Activated naive CD8-positive, alpha-beta T cell (primary cell): Measurements from ENCODE around the gene RNPEPL1.

Experiments
- H3K27ac Mint-ChIP-seq: one replicate; pipeline ENCODE4 v1.8.0; 2021; ENCODE audit warnings: mixed read lengths
- H3K27me3 Mint-ChIP-seq: one replicate; pipeline ENCODE4 v1.8.0; 2021; ENCODE audit warnings: mixed read lengths
- H3K36me3 Mint-ChIP-seq: one replicate; pipeline ENCODE4 v1.8.0; 2021; ENCODE audit warnings: mixed read lengths
- H3K4me1 Mint-ChIP-seq: one replicate; pipeline ENCODE4 v1.8.0; 2021; ENCODE audit warnings: low read depth, mixed read lengths
- H3K4me3 Mint-ChIP-seq: one replicate; pipeline ENCODE4 v1.8.0; 2021; ENCODE audit warnings: mild to moderate bottlenecking, mixed read lengths
- H3K9me3 Mint-ChIP-seq: one replicate; pipeline ENCODE4 v1.8.0; 2021; ENCODE audit warnings: low read depth, mixed read lengths

RNPEPL1 gene

DNA sequence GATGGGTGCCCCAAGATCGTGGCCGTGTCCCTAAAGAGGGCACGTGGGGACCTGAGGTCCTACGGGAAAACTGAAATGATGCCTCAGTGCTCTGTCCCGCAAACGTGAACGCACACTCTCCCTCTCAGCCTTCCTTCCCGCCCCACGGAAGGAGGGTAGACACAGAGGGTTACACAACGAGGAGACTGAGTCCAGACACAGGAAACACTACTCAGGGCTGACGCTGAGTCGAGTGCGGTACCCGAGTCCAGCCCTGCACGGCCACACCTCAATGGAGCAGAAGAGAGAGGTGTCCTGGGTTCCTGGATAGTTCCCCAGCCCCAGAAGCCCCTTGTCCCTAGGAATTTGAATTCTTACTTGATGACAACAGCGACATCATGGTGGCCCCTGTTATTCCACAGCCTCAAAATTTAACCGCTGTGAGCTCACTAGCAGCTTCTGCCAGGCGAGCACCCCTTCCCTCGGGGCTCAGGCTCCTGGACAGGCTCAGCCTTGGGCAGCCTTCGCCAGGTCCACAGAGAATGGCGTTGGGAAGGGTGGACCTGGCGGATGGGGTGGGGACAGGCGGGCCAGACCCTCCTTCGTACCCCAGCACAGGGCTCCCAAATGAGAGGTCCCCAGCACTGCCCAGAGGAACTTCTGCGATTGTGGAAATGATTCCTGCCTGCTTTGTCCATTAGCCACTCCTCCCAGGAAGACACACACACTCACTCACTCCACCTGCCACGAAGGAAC, 980 bp upstream of the RNPEPL1 start:
- Mint-ChIP-seq H3K27me3 (no peaks in the 10 kb centered on the region), H3K36me3 (peaks cover 5% of the 10 kb centered on the region), H3K27ac (peak overlapping the region; percentile 95), H3K4me3 (peak overlapping the region; percentile 95), H3K9me3 (no peaks in the 10 kb centered on the region), H3K4me1 (peaks cover 66% of the 10 kb centered on the region)

DNA sequence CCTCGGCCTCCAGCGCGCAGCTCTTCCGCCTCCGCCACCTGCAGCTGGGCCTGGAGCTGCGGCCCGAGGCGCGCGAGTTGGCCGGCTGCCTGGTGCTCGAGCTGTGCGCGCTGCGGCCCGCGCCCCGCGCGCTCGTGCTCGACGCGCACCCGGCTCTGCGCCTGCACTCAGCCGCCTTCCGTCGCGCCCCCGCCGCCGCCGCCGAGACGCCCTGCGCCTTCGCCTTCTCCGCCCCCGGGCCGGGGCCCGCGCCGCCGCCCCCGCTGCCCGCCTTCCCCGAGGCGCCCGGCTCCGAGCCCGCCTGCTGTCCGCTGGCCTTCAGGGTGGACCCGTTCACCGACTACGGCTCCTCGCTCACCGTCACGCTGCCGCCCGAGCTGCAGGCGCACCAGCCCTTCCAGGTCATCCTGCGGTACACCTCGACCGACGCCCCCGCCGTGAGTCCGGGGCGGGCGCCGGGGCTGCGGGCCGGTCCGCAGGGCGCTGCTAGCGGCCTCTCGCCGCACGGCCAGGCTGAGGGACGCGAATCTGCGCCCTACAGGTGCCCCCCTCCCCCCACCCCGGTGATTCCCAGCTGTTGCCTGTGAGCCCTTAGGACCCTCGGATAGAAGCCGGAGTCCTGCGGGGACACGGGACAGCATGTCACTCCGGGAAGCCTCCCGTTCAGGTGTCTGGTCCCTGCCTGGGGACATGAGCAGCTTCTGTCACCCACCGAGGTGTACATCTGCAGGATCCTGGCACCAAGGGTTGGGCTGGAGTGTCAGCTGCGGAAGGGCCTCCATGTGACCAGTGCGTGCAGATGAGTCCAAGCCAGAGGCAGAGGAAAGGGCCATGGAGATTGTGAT, 616 bp downstream of the RNPEPL1 start:
- H3K36me3 Mint-ChIP-seq = peaks cover 5% of the 10 kb centered on the region
- peaks cover 50% of the 10 kb centered on the region for H3K4me1 Mint-ChIP-seq
- H3K27ac Mint-ChIP-seq = peak overlapping the region; percentile 68
- H3K9me3 Mint-ChIP-seq = no peaks in the 10 kb centered on the region
- H3K27me3 Mint-ChIP-seq = no peaks in the 10 kb centered on the region
- H3K4me3 Mint-ChIP-seq = peak overlapping the region; percentile 86

DNA sequence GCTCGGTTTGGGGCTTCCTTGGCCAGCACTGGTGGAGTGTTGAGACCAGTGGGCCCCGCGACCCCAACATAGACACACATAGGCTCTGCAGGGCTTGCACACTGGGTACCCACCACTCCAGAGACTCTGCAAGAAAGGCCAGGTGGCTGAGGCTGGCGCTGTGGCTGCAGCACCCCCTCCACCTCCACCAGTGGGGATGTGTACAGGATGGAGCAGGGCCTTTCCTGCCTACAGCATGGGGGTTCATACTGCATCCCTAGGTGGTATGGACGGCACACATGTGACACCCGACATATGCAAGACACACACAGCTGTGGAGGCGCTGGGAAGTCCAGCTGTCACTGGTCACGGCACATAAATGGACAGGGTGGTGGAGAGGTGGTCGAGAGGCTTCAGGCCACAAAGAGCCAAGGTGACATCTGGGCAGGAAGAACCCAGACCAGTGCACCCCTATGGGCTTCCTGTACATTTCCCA, 1.3 kb downstream of the RNPEPL1 start:
- peaks cover 43% of the 10 kb centered on the region for H3K4me1 Mint-ChIP-seq
- no peaks in the 10 kb centered on the region for H3K27me3 Mint-ChIP-seq
- peak overlapping the region; percentile 68 for H3K27ac Mint-ChIP-seq
- H3K4me3 Mint-ChIP-seq = peak overlapping the region; percentile 86
- no peaks in the 10 kb centered on the region for H3K9me3 Mint-ChIP-seq
- peaks cover 3% of the 10 kb centered on the region for H3K36me3 Mint-ChIP-seq

DNA sequence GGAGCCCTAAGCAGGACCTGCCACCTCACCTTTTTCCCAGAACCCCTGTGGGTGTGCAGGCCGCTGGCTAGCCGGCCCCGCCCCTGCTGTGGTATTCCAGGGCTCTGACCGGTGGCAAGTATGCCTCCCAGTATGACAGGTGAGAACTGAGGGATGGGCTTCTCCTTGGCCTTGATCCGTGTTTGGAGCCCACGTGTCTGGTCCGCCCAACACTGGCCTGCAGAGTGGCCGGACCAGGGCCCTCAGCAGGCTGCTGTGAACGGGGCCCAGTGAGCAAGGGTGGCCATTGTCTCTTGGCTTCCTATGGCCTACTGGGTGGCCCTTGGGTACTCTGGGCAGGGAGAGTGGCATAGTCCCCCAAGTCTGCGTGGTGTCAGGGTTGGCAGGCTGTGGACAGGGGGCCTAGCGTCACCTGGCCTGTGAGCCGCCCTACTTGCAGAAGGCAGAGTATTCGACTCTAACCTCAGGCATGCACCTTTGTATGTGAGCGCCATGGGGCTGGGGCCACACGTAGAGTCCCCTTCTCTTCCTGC, 1.8 kb downstream of the RNPEPL1 start:
- Mint-ChIP-seq H3K27me3 (no peaks in the 10 kb centered on the region), H3K9me3 (no peaks in the 10 kb centered on the region), H3K4me1 (peaks cover 38% of the 10 kb centered on the region), H3K27ac (no peak overlapping the region), H3K4me3 (peak overlapping the region; percentile 86), H3K36me3 (no peaks in the 10 kb centered on the region)

DNA sequence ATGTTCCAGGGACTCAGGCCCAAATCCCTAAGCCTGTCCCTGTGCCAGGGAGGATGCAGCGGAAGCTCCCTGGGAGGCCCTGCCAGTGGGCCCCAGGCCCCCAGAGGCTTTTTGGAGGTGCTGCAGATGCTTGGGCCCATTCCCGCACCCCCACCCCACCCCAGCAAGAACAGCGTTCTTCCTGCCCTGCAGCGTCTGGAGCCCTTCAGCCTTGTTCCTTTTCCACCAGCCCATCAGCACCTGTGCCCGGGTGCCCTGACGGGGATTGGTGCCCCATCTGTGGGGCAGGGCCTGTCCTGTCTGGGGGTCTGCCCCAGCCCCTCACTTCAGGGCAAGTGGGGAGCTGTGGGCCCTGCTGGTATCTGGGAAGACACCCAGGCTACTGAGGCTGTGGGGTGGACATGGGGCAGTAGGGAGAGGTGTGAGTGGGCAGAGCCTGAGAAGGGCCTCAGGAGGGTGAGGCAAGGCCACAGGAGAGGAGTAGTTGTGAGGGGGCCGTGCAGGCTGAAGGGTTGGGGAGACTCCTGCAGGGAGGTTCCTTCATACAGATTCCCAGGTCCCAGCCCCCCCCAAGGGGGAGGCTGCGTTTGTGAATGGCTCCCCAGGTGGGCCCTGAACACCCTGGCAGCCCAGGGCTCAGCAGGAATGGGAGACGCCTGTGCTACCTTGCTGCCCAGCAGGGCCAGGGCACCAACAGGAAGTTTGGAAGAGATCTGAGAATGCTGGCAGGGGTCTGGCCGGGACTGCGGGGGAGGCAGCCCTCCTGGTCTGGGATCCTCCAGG, 2.4 kb downstream of the RNPEPL1 start:
- Mint-ChIP-seq H3K36me3 (no peaks in the 10 kb centered on the region), H3K9me3 (no peaks in the 10 kb centered on the region), H3K27ac (no peak overlapping the region), H3K4me1 (peaks cover 32% of the 10 kb centered on the region), H3K4me3 (peak overlapping the region; percentile 30), H3K27me3 (no peaks in the 10 kb centered on the region)

DNA sequence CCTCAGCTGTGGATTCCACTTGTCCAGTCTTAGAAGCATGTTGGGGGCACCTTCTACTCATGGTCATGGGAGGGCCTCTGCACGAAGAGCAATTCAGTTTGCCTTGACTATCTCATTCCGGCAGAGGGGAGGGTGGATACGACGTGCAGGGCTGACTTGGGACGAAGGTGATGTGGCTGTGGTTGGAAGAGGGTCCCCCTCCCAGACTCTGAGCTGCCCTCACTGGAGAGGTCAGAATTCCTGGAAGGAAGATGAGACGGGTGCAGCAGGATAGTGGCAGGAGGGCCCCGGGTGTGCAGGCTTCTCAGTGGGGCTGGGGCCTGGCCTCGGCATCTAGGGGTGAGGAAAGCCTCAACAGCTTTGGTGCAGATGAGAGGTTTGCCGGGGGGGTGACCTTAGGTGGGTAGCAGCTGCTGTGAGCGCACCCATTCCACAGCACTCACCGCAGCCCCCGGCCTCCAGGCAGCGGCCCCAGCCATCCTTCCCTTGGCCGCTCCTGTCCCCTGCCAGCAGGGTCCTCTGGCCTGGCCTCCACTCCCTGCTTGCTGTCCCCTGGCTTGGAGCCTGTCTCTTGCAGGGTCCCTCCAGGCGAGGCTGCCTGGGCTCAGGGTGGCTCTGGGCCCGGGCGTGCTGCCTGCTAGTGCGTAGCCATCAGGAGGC, 3.2 kb downstream of the RNPEPL1 start:
- H3K27me3 Mint-ChIP-seq = no peaks in the 10 kb centered on the region
- H3K9me3 Mint-ChIP-seq = no peaks in the 10 kb centered on the region
- no peak overlapping the region for H3K4me3 Mint-ChIP-seq
- H3K4me1 Mint-ChIP-seq = peaks cover 30% of the 10 kb centered on the region
- H3K27ac Mint-ChIP-seq = peak overlapping the region; percentile 61
- no peaks in the 10 kb centered on the region for H3K36me3 Mint-ChIP-seq

DNA sequence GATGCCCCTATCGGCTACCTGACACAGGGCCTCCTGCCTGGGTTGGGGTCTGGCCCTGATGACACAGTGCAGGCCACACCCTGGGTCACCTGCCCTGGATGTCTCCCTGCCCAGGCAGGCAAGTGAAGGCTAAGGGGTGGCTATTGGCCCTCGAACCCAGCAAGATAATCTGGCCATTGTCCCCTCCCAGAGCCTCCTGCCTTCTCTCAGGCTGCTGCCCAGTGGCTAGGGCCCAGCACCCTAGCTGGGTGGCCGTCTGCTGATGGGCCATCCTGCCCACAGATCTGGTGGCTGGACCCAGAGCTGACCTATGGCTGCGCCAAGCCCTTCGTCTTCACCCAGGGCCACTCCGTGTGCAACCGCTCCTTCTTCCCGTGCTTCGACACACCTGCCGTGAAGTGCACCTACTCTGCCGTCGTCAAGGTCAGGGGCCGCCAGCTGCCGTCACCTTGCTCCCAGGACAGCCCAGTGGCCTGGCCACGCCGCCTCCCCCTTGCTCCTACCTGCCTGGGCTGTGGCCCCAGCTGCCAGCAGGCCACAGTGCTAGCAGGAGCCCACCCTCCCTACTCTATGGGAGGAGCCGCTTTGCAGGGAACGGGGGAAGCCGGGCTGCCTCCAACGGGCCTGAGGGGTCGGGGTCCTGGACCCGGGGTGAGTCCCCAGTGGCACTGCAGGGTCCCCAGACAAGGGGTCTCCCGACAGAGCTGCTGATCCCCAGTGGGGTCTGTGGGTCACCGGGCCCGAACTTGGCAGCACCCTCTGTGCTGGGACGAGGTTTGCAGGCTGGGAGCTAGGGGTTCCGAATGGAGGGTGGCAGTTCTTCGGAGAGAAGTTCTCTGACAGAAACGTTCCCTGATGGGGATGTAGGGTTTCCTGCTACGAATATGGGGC, 4.1 kb downstream of the RNPEPL1 start:
- Mint-ChIP-seq H3K4me3 (no peak overlapping the region), H3K9me3 (no peaks in the 10 kb centered on the region), H3K27me3 (no peaks in the 10 kb centered on the region), H3K36me3 (no peaks in the 10 kb centered on the region), H3K4me1 (peaks cover 24% of the 10 kb centered on the region), H3K27ac (no peak overlapping the region)

DNA sequence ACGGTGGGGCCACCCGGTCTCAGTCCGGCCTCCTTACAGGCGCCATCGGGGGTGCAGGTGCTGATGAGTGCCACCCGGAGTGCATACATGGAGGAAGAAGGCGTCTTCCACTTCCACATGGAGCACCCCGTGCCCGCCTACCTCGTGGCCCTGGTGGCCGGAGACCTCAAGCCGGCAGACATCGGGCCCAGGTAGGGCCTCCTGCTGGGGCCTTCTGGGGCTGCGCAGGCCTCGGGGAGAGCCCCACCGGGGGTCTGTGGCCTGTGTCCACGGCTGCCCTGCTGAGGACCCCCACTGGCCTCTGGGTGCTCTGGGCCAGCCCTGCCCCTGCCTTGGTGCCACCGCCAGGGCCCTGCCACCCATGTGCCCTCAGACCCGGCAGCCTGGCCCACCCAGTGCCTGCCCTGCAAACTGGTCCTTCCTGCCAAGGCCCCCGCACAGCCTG, 4.8 kb downstream of the RNPEPL1 start:
- no peak overlapping the region for H3K27ac Mint-ChIP-seq

DNA sequence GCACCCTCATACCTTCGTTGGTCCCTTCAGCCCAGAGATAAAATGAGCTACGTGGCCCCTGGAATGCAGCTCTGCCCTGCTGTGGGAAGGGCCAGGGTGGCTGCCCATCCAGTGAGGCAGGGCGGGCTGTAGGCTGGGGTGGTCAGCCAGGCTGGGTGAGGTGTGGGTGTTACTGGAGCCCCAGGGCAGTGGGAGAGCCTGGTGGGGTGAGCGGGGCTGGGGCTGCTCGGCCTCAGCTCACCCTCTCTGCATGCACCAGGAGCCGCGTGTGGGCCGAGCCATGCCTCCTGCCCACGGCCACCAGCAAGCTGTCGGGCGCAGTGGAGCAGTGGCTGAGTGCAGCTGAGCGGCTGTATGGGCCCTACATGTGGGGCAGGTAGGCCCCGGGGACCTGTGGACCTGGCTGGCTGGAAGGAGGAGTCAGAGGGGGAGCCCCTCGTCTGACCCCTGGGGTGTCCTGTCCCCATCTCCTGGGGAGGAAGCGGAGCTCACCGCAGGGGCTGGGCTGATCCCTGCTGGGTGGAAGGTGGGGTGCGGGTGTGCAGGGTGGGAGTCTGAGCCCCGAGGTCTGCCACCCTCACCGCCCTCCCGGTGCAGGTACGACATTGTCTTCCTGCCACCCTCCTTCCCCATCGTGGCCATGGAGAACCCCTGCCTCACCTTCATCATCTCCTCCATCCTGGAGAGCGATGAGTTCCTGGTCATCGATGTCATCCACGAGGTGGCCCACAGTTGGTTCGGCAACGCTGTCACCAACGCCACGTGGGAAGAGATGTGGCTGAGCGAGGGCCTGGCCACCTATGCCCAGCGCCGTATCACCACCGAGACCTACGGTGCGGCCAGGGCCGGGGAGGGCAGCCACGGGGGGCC, 5.5 kb downstream of the RNPEPL1 start:
- Mint-ChIP-seq H3K27me3 (no peaks in the 10 kb centered on the region), H3K4me1 (peaks cover 23% of the 10 kb centered on the region), H3K9me3 (no peaks in the 10 kb centered on the region), H3K4me3 (no peak overlapping the region), H3K27ac (no peak overlapping the region), H3K36me3 (no peaks in the 10 kb centered on the region)

More for the DNA sequence above, 4.8 kb downstream of the RNPEPL1 start:
- no peaks in the 10 kb centered on the region for H3K27me3 Mint-ChIP-seq
- no peaks in the 10 kb centered on the region for H3K36me3 Mint-ChIP-seq
- no peak overlapping the region for H3K4me3 Mint-ChIP-seq
- peaks cover 21% of the 10 kb centered on the region for H3K4me1 Mint-ChIP-seq
- H3K9me3 Mint-ChIP-seq = no peaks in the 10 kb centered on the region

DNA sequence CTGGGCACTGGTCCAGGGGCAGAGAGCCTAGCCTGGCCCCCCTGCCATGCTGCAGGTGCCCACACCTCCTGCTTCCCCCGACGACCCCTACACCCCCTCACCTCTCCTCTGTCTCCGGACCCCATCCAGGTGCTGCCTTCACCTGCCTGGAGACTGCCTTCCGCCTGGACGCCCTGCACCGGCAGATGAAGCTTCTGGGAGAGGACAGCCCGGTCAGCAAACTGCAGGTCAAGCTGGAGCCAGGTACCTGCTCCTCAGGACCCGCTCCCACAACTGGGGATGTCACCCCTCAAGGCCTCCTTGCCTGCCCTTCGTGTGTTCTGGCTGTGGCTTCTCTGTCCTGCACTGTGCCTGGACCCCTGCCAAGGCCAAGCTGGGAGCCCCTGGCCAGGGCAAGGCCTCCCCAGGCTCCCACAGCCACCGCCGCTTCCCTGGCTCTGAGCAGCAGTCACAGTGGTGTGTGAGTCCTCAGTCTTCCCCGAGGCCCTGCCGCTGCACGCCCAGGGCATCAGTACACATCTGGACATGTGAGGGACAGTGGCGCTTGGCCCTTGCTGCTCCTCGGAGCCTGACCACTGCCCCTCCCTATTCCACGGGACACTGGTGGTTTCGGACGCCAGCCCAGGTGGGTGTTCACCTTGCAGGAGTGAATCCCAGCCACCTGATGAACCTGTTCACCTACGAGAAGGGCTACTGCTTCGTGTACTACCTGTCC, 6.3 kb downstream of the RNPEPL1 start:
- H3K27ac Mint-ChIP-seq = no peak overlapping the region

DNA sequence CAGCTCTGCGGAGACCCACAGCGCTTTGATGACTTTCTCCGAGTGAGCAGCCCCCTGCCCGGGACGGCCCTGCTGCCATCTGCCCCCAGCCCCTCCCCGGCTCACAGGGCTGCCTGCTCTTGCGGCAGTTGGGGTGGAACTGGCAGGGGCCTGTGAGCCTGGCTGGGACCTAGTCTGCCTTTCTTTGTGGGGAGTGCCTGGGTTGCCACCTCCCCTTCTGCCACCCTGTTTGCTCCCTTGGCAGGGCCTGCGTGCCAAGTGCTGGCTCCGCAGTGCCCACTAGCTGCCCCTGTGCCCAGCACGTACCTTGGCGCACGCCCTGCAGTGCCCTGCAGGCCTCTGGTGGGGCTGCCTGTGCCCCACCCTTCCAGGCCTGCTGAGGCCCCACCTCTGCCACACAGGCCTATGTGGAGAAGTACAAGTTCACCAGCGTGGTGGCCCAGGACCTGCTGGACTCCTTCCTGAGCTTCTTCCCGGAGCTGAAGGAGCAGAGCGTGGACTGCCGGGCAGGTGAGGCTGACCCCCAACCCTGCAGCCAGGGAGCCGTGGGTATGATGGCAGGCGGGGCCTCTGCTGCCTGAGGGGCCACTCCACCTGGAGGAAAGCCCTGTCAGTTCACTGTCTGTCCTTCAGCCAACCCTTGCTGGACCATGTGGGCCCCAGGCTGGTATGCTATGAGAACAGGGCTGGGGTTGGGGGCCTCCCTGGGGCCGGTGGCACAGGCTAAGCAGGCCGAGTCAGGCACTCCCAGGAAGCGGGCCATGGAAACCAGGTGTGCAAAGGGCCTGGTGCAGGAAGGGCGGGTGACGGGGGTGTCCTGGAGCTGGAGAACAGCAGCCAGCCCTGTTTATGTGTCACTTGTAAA, 7.0 kb downstream of the RNPEPL1 start:
- Mint-ChIP-seq H3K9me3 (no peaks in the 10 kb centered on the region), H3K27me3 (no peaks in the 10 kb centered on the region), H3K27ac (no peak overlapping the region), H3K4me1 (peaks cover 27% of the 10 kb centered on the region), H3K4me3 (no peak overlapping the region), H3K36me3 (no peaks in the 10 kb centered on the region)

More for the DNA sequence above, 6.3 kb downstream of the RNPEPL1 start:
- Mint-ChIP-seq H3K4me1 (peaks cover 26% of the 10 kb centered on the region), H3K4me3 (no peak overlapping the region), H3K36me3 (no peaks in the 10 kb centered on the region), H3K9me3 (no peaks in the 10 kb centered on the region), H3K27me3 (no peaks in the 10 kb centered on the region)
